Mucosa of stomach (tissue), 1 donor: ENCODE results near the gene SLC16A3.

ENCODE experiments used
- H3K27me3 ChIP-seq: one replicate; pipeline ENCODE4 v1.7.0; 2013; ENCODE audit warnings: mild to moderate bottlenecking, low read length; ENCODE audit not compliant: control insufficient read depth, insufficient read depth
- H3K36me3 ChIP-seq: one replicate; pipeline ENCODE4 v1.7.0; 2013; ENCODE audit warnings: low read length; ENCODE audit not compliant: control insufficient read depth, insufficient read depth
- H3K4me1 ChIP-seq: one replicate; pipeline ENCODE4 v1.7.0; 2013; ENCODE audit warnings: mild to moderate bottlenecking, low read length; ENCODE audit not compliant: control insufficient read depth, insufficient read depth
- H3K4me3 ChIP-seq: one replicate; pipeline ENCODE4 v1.7.0; 2013; ENCODE audit warnings: low read length
- H3K9ac ChIP-seq: one replicate; pipeline ENCODE4 v1.7.0; 2013; ENCODE audit warnings: mild to moderate bottlenecking, low read length, moderate library complexity
- H3K9me3 ChIP-seq: one replicate; pipeline ENCODE4 v1.7.0; 2013; ENCODE audit warnings: mild to moderate bottlenecking, low read length, moderate library complexity; ENCODE audit not compliant: control insufficient read depth
- donor health status: Pancreatic carcinoma.

SLC16A3 gene

GRCh38 chr17:82243648-82244412, 15.0 kb downstream of the SLC16A3 start:
- Histone ChIP-seq H3K9me3 (no peaks in the 10 kb centered on the region), H3K4me1 (peaks cover 79% of the 10 kb centered on the region), H3K36me3 (peaks cover 29% of the 10 kb centered on the region), H3K9ac (no peak overlapping the region), H3K4me3 (no peak overlapping the region), H3K27me3 (no peaks in the 10 kb centered on the region)

- H3K4me1 ChIP-seq, result peaks cover 73% of the 10 kb centered on the region
- H3K9me3 ChIP-seq, result no peaks in the 10 kb centered on the region
- no peaks in the 10 kb centered on the region for H3K27me3 ChIP-seq
- H3K4me3 ChIP-seq, result no peak overlapping the region
- no peak overlapping the region for H3K9ac ChIP-seq
- peaks cover 31% of the 10 kb centered on the region for H3K36me3 ChIP-seq
Measured at GRCh38 chr17:82244413-82245133, 15.7 kb downstream of the SLC16A3 start.

DNA sequence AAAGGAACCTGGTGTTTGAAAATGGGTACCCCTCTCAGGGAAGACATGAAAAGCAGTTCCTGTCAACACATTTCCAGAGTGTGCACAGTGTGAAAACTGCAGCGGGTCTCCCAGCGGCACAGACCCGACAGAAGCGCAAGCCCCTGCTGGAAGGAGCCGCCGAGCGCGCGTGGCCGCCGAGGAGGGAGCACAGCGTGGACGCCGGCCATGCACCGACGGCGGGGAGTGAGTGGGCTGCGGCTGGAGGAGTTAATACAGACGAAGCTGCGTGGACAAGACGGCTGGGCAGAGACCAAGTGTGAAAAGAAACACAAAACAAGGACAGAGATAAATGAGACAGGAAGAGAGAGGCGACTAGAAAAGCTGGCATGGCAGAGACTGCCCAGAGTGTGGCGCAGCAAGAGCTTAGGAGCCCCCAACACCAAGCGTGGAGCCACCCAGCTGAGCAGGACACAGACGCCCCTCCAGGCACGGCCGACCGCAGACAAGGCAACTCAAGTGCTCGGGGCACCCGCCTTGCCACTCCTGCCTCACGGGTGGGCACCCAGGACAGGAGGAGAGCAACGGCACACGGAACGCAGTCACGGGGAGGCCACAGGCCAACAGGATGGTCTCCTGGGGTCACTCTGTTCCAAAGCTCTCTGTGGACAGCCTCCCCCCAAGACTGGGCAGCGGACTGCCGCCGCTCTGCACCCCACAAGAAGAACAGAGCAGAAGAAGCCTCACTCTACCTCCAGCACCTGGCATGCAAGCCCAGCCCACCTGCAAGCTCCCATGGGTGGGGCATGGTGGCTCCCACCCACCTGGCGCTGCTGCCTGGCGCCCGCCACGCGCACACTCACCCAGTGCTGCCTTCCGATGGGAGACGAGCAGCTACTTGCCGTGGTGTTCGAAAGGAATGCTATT, 16.5 kb downstream of the SLC16A3 start:
- no peaks in the 10 kb centered on the region for H3K27me3 ChIP-seq
- H3K4me3 ChIP-seq, result no peak overlapping the region
- peaks cover 65% of the 10 kb centered on the region for H3K4me1 ChIP-seq
- peaks cover 35% of the 10 kb centered on the region for H3K36me3 ChIP-seq
- no peaks in the 10 kb centered on the region for H3K9me3 ChIP-seq
- H3K9ac ChIP-seq, result no peak overlapping the region

DNA sequence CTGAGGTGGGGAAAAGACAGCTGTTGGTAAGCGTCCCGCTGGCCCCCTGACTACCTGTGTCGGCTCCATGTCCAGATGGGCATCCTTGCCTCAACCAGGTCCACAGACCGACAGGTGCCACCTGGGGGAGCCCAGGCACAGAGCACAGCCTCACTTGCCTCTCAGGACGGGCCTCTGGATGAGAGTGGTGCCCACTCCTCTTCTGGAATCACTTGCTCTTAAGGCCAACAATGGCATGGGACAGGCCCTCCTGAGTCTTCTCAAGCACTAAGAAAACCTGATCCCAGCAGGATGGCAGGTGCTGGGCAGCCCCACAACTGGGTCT, 17.2 kb downstream of the SLC16A3 start:
- Histone ChIP-seq H3K27me3 (no peaks in the 10 kb centered on the region), H3K9ac (no peak overlapping the region), H3K36me3 (peaks cover 41% of the 10 kb centered on the region)

DNA sequence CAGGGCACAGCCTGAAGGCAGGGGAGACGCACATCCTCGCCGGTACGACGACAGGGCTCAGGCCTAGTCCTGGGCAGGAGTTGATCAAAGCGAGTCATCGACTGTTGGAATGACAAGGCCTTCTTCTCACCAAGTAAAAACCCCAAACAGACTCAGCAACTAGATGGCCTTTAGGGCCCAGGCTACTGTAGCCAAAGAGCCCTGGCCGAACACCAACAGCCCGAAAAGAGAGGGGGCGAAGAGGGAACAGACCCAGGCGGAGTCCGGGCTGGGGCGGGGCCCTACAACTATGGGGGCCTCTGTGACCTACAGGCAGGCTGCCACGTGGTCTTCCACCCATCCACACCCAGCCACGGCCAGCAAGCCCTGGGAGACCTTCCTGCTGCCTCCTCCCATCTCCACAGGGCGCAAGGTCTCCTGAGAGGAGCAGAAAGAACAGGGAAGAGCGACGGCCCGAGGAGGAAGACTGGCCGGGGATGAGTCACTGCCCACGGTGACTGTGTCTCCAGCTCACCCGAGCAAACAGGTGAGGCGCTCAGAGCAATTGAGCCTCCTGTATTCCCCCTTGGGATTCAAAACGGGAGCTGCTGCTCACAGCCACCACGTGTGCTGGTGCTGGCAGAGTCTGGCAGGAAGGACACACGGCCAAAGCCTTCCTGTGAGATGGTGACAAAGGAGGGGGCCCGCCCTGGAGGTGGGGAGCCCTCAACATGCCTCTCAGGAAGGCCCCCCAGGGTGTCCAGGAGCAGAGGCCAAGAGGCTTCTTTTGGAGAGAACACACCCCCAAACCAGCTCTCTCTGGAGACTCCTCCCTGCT, 17.7 kb downstream of the SLC16A3 start:
- no peaks in the 10 kb centered on the region for H3K9me3 ChIP-seq
- no peak overlapping the region for H3K4me3 ChIP-seq
- H3K9ac ChIP-seq, result no peak overlapping the region
- peaks cover 46% of the 10 kb centered on the region for H3K36me3 ChIP-seq
- H3K27me3 ChIP-seq, result no peaks in the 10 kb centered on the region
- peaks cover 53% of the 10 kb centered on the region for H3K4me1 ChIP-seq

More for the DNA sequence above, 17.2 kb downstream of the SLC16A3 start:
- Histone ChIP-seq H3K4me1 (peaks cover 59% of the 10 kb centered on the region), H3K9me3 (no peaks in the 10 kb centered on the region), H3K4me3 (no peak overlapping the region)

DNA sequence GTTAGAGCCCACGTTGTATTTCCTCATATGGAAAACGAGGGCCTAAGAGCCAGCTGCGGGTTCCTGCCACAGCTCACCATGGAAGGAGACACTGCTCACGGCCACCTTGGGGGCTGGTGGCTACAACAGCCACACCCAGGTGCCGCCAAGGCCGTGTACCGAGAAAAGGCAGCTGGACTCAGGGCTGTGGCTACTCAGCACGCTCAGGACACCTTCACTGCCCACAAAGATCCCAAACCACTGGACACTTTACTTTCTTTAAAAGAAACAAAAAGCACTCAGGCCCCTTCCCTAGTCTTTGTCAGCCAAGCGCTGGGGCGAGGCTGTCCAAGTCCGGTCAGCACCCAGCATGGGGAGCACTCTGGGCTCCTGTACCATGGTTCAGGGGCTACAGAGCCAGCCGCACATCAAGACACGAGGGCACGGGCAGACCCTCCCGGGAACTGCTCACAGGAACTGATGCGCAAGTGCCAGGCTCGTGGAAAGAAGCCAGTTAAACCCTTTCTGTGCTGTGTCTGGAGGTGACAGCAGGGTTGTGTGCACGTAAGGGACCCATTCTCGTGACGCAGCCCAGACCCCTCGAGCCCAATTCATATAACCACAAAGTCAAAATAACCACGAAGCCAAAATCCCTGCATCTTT, 18.5 kb downstream of the SLC16A3 start:
- H3K9me3 ChIP-seq, result no peaks in the 10 kb centered on the region
- peaks cover 46% of the 10 kb centered on the region for H3K4me1 ChIP-seq
- H3K4me3 ChIP-seq, result no peak overlapping the region
- H3K9ac ChIP-seq, result no peak overlapping the region
- H3K36me3 ChIP-seq, result peaks cover 54% of the 10 kb centered on the region
- H3K27me3 ChIP-seq, result no peaks in the 10 kb centered on the region

DNA sequence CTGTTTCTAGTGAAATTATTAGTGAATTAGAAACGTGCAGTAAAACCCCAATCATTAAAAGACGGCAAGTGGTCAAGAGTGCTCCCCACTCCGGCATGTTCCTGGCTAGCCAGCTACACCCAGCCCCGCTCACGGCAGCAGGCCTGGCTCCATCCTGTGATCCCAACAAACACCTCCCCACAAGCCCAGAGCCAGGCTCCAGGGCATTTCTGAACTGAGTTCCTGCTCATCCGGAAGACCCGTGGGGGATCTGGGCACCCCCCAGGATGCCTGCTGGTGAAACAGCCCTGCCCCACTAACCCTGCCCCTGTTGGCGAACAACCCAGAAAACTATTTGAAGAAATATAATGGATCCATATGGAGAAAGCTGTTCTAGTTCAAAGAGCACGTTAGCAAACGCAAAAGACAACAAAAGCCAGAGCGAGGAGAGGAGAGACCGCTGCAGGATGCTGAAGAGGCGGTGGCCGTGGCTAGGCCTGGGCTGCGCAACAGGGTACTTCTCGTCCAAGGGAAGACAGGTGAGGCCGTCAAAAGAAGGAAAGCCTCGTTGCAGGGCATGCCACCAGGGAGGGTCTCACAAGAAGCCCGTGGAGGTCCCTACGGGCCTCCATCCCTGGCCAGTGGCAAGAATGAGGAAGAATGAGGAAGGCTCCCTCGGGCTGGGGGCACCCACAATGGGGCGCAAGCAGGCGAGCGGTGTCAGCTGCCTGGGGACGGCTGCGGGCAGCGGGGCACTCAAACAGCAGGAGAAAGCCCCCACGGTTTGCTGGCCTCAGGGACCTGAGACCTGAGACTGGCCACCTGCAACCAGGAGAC, 19.2 kb downstream of the SLC16A3 start:
- Histone ChIP-seq H3K4me1 (peaks cover 38% of the 10 kb centered on the region), H3K27me3 (no peaks in the 10 kb centered on the region), H3K36me3 (peaks cover 61% of the 10 kb centered on the region), H3K9me3 (no peaks in the 10 kb centered on the region), H3K4me3 (no peak overlapping the region), H3K9ac (no peak overlapping the region)

DNA sequence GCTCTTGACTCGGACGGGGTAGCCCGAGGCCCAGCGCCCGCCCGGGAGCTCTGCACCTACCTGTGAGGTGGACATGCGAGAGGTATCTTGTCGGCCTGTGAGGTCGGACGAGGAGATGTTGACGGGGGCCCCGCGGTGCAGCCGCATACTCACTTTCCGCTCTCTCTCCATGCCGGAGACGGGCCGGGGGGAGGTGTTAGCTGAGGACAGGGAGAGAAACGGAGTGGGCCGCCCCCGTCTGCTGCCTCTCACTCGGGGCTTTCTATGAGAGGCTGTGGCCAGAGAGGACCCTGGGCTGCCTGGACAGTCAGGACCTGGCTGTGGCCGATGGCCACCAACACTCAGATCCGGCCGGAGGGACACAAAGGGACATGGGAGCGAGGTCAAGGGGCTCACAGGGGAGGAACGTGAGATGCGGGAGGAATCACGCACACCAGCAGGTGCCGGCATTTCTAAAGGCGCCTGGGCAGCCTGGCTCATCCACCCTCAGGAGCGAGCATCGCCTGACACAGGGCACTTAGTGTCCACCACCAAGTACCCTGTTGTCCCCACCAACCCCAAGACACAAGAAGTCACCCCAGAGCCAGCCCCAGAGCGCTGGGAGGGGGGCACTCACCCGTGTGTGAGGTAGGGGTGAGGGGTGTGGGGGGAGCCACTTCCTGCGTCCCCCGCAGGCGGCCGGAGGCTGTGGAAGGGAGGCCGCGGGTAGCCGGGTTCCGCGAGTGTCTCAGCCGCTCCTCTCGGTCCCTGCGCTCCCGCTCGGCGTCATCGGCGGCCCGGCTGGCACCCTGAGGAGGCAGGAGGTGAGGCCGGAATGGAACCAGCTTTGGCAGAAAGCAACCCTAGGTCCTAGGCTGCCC, 20.2 kb downstream of the SLC16A3 start:
- no peaks in the 10 kb centered on the region for H3K27me3 ChIP-seq
- H3K4me3 ChIP-seq, result no peak overlapping the region
- no peak overlapping the region for H3K9ac ChIP-seq
- H3K4me1 ChIP-seq, result peaks cover 28% of the 10 kb centered on the region
- H3K36me3 ChIP-seq, result peaks cover 57% of the 10 kb centered on the region
- no peaks in the 10 kb centered on the region for H3K9me3 ChIP-seq

DNA sequence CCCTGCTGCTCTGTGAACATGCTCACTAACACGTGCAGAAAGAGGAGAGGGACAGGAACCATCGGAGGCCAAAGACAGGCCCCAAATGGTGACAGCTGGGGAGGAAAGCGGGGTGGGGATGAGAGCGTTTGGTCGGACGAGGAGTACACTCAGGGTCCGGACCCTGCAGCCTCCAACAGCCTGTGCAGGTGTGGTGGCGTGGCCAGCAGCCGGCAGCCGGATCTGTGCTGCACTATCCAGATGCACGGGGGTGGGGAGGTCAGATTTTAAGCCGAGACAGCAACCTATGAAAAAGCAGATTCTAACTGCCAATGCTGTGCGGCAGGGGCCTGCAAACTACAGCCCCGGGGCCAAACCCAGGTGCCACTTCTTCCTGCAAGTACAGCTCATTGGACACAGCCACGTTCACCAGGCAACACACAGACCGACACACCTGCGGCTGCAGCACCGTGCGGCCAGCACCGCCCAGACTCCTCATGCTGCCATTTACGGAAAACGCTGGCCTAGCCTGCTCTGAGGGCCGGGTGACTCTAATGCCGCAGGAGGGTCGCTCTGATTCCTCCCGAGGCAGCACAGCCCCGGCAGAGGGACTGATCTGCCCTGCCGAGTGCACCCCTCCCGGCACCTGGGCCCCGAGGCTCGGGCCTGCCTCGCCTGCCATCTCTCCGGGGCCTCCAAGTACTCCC, 21.2 kb downstream of the SLC16A3 start:
- Histone ChIP-seq H3K36me3 (peaks cover 56% of the 10 kb centered on the region), H3K4me1 (peaks cover 28% of the 10 kb centered on the region), H3K4me3 (no peak overlapping the region), H3K9me3 (no peaks in the 10 kb centered on the region), H3K9ac (no peak overlapping the region), H3K27me3 (no peaks in the 10 kb centered on the region)
